ENCODE measurements around the gene DKK3. TPM values are rescaled to one million over a fixed set of nuclear protein-coding genes. Genes with fewer than 3 reads are reported as not detected.

DKK3 gene
- total and polyA plus RNA-seq, 2 of the 13 experiments (the other 11 are each of a cell fraction or from before 2014, with no cell fraction given) = 0.09 to 0.67 TPM

DNA sequence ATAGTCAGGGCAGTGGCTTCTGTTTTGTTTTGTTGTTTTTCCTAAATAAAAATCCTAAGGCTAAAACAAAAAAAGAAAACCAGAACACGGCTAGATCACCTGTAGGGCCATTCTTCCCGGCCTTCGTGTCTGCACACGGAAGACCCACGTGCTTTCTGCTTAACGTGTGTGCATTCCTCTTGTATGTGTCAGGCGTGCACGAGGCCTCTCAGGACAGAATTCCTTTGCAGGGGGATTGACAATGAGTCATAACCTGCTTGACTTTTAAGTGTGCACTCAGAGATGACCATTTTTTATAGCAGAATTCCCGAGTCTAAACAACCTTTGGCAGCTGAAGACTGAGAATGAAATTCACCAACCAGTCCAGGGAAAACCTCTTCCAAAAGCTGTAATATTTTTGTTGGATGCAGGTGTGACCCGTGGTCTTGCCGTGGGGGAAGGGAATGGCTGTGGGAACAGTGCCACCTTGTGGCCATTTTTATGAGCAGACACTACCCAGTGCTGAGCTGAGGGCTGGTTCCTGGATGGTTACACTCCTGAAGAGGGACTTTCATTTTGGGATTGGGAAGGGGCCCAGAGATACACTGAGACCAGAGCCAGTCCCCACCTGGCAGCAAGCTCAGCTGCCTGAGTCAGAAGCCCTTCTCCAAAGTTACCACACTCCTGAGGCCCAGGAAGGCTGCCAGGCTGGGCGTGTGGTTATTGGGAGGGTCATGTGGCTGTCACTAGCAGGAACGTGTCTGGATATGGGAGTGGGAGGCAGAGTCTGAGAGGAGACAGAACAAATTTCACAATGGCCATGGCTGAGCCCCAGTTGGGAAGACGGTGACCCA lies 35.7 kb upstream of the DKK3 start (continued):
- TF ChIP-seq, protein P1, sequence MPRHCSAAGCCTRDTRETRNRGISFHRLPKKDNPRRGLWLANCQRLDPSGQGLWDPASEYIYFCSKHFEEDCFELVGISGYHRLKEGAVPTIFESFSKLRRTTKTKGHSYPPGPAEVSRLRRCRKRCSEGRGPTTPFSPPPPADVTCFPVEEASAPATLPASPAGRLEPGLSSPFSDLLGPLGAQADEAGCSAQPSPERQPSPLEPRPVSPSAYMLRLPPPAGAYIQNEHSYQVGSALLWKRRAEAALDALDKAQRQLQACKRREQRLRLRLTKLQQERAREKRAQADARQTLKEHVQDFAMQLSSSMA (CRISPR knock-in tag; IDR thresholded peaks at IDR 0.05) = no peak
- no peak for TF ChIP-seq ZNF773 (CRISPR knock-in tag; IDR thresholded peaks at IDR 0.05; ENCODE audit: borderline replicate concordance)
- peak; percentile 57 for TF ChIP-seq KDM2A (CRISPR knock-in tag; IDR thresholded peaks at IDR 0.05; ENCODE audit: borderline replicate concordance, low read depth)
- TF ChIP-seq ZNF605 (CRISPR knock-in tag; IDR thresholded peaks at IDR 0.05) = peak; percentile 72
- TF ChIP-seq MNT (IDR thresholded peaks at IDR 0.05) = peak; percentile 96
- TF ChIP-seq ZNF770 (CRISPR knock-in tag; IDR thresholded peaks at IDR 0.05) = no peak
- peak; percentile 93; the same call in 1 of the 2 replicates for TF ChIP-seq ZFP37 (CRISPR knock-in tag; IDR thresholded peaks at IDR 0.05; ENCODE audit: borderline replicate concordance)
- peak; percentile 57; the same call in 1 of the 2 replicates for TF ChIP-seq ZNF557 (CRISPR knock-in tag; IDR thresholded peaks at IDR 0.05)
- TF ChIP-seq, protein P2, sequence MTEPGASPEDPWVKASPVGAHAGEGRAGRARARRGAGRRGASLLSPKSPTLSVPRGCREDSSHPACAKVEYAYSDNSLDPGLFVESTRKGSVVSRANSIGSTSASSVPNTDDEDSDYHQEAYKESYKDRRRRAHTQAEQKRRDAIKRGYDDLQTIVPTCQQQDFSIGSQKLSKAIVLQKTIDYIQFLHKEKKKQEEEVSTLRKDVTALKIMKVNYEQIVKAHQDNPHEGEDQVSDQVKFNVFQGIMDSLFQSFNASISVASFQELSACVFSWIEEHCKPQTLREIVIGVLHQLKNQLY (CRISPR knock-in tag; IDR thresholded peaks at IDR 0.05) = peak; percentile 81
- TF ChIP-seq HNF4A (CRISPR knock-in tag; IDR thresholded peaks at IDR 0.05) = no peak
- TF ChIP-seq ZNF160 (CRISPR knock-in tag; IDR thresholded peaks at IDR 0.05) = no peak
- TF ChIP-seq, protein P3, sequence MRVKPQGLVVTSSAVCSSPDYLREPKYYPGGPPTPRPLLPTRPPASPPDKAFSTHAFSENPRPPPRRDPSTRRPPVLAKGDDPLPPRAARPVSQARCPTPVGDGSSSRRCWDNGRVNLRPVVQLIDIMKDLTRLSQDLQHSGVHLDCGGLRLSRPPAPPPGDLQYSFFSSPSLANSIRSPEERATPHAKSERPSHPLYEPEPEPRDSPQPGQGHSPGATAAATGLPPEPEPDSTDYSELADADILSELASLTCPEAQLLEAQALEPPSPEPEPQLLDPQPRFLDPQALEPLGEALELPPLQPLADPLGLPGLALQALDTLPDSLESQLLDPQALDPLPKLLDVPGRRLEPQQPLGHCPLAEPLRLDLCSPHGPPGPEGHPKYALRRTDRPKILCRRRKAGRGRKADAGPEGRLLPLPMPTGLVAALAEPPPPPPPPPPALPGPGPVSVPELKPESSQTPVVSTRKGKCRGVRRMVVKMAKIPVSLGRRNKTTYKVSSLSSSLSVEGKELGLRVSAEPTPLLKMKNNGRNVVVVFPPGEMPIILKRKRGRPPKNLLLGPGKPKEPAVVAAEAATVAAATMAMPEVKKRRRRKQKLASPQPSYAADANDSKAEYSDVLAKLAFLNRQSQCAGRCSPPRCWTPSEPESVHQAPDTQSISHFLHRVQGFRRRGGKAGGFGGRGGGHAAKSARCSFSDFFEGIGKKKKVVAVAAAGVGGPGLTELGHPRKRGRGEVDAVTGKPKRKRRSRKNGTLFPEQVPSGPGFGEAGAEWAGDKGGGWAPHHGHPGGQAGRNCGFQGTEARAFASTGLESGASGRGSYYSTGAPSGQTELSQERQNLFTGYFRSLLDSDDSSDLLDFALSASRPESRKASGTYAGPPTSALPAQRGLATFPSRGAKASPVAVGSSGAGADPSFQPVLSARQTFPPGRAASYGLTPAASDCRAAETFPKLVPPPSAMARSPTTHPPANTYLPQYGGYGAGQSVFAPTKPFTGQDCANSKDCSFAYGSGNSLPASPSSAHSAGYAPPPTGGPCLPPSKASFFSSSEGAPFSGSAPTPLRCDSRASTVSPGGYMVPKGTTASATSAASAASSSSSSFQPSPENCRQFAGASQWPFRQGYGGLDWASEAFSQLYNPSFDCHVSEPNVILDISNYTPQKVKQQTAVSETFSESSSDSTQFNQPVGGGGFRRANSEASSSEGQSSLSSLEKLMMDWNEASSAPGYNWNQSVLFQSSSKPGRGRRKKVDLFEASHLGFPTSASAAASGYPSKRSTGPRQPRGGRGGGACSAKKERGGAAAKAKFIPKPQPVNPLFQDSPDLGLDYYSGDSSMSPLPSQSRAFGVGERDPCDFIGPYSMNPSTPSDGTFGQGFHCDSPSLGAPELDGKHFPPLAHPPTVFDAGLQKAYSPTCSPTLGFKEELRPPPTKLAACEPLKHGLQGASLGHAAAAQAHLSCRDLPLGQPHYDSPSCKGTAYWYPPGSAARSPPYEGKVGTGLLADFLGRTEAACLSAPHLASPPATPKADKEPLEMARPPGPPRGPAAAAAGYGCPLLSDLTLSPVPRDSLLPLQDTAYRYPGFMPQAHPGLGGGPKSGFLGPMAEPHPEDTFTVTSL (CRISPR knock-in tag; IDR thresholded peaks at IDR 0.05; ENCODE audit: borderline replicate concordance) = peak; percentile 59; the same call in 1 of the 2 replicates
- TF ChIP-seq, protein P4, sequence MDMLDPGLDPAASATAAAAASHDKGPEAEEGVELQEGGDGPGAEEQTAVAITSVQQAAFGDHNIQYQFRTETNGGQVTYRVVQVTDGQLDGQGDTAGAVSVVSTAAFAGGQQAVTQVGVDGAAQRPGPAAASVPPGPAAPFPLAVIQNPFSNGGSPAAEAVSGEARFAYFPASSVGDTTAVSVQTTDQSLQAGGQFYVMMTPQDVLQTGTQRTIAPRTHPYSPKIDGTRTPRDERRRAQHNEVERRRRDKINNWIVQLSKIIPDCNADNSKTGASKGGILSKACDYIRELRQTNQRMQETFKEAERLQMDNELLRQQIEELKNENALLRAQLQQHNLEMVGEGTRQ (IDR thresholded peaks at IDR 0.05; ENCODE audit: low read depth, low read length) = peak; percentile 19; the same call in 1 of the 2 replicates
- TF ChIP-seq, protein P4 (CRISPR knock-in tag; IDR thresholded peaks at IDR 0.05; ENCODE audit: borderline replicate concordance) = peak; percentile 44; the same call in 1 of the 2 replicates
- TF ChIP-seq ZMYM3 (CRISPR knock-in tag; IDR thresholded peaks at IDR 0.05) = no peak

Measured in HepG2 (cell line).